HS-27A (cell line): ENCODE data around the gene GNB1L.
"Not testable (repeated sequence)": the region's sequence is repeated elsewhere in the genome, so short reads cannot be mapped to it uniquely, and the experiment has no call there.

Experiments used
- DNase-seq: peaks from one replicate; pipeline ENCODE4 v3.0.0-alpha.2; 2012; ENCODE audit warnings: low read depth, missing footprints

The GNB1L gene

DNA sequence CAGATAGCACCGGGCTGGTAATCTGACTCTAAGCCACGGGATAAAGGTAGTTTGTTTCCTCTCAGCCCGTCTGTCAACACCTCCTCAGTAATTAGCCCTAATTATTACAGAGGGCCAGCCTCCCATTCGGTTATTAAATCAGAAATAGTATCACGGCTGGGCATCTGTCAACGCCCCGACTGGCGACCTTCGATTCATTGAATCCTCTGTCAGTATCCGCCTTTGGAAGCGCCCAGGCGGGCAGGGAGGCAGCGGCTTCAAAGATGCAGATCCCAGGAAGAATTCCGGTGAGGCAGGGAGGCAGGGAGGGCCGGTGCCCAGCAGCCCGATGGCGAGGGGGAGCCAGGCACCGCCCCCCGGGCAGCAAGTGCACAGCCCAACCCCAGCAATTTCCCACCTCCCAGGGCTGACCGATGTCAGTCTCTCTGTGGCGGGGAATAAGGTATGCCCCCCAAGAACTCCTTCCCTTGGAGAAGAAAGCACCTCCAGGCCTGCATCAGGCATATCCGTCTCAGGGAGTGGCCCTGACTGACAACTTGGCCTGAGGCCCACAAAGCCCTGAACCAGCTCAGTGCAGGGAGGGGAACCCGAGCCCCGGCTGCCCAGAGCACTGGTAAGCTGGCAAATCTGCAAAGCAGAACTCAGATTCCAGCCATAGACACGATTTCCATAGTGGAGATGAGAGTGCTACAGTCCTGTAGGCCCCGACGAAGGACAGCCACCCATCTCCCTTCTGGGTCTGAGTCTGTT, 11.4 kb downstream of the GNB1L start:
- DNase-seq, result no peak

DNA sequence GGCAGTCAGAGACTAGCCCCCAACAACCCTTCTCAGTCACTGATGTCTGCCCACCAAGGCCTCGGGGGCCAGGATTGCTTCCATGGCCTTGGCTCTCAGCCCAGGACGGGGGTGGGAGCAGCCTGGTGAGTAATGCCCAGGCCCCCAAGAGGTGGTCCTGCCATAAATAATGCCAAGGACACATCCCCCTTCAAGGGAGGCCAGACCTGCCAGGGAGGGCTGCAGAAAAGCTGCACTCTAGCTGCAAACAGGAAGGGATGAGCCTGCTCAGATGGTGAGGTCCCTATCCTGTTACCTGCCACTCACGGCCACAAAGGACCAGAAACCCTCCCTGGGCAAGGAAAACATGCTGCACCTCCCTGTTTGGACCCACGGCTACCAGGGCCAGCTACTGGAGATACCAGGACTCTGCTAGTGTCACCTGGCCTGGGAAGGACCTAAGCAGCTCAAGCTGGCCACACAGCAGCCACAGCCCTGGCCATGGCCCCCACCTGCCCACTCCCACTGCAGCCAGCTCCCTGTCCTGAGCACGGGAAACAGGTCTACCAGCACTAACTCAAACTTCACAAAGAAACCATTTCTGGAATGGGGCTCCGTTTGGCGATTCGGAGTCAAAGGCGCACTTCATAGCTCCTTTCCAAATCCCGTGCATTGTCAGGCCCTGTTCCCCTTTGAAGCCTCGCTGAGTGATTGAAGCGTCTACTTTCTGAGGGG, 12.1 kb downstream of the GNB1L start:
- no peak for DNase-seq

DNA sequence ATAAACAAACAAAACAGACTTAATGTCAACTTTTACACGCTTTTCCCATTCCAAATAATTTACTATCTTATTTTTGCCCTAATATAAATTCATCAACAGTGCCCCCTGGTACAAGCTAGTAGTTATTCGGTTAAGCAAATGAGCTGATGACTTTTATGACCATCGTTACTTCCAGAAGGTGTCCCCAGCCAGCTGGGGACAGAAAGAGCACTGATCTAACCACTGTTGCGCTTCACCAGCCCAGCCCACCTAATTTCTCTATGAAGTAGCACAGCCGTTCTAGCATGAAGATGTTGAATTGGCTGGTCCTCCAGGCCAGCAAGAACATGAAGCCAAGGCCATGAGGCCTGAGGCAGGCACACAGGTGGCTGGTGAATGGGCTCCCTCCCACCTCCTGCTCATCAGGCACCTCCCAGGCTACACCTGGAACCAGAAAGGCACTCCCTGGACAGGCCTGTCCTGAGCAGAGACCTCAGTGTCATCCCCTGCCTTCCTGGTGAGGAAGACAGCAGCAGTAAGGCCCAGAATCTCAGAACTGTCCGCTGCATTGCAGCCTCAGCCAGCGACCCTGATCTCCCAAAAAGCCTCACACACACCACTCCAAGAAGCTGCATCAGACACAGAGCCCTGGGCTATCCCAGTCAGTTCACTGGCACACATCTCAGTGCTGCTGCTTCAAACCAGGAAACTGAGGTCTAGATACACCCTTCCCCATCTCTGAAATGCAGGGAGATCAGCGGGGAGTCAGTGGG, 12.9 kb downstream of the GNB1L start:
- no peak for DNase-seq

DNA sequence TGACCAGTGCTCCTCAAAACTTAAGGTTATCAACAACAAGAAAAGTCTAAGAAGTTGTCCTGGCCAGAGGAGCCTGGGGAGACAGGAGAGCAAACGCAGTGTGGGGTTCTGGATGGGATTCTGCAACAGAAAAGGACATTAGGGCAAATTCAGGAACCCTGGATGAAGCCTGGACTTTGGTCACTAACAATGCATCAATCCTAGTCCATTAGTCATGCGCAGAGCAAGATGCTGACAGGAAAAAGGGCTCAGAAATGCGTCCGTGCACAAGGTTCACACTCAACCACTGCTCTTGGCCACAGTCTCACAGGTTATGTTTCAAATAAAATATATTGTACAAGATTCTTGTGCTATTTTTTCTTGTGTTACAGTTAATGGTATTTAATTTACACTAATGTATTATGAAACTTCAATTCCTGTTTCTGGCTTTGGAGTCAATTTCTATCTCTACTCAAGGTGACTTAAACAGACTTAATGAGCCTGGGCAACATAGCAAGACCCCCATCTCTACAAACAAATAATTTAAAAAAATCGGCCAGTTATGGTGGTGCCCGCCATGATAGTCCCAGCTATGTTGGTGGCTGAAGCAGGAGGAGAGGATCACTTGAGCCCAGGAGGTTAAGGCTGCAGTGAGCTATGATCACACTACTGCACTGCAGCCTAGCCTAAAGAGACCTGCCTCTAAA, 13.6 kb downstream of the GNB1L start:
- DNase-seq, result no peak

DNA sequence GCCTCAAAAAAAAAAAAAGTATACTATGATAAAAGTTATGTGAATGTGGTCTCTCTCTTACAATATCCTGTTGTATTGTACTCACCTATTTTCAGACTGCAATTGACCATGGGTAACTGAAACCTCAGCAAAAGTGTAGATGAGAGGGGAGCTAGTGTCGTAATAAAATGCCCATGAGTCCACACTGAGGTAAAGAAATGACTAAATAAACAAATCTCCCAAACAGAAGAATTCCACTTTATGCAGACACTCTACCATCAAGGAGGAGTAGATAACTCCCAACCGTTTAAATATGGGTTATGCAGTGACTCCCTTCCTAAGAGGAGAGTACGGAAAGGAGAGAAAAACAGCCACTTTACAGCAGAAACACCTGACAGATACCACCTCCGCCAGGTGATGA, 14.6 kb downstream of the GNB1L start:
- no peak for DNase-seq

DNA sequence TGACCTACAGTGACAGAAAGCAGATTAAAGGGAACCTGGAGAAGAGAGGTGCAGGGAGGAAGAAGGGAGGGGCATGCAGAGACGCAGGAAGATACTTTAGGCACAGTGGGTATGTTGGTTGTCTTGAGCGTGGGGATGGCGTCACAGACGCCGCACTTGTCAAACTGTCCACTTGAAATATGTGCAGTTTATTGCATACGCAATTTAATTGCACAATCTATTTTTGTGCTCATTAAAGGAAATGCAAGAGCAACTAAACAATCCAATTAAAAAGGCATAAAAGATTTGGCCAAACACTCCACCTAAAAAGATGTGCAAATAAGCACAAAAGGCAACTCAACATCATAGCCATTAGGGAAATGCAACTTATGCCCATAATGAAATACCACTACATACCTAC, 16.8 kb downstream of the GNB1L start:
- no peak for DNase-seq

DNA sequence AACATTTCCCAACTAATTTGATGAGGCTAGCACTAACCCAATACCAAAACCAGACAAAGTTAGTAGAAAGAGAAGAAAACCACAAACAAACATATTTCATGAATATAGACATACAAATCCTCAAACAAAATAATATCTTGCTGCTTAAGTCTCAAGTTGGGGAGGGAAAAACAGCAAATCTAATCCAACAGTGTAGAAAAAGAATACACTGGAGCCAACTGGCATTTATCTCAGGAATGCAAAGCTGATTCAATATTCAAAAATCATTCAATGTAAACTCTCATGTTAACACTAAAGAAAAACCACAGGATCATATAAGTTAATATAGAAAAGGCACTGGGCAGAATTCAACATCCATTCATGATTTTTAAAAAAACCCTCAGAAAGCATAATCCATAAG, 18.2 kb downstream of the GNB1L start:
- no peak for DNase-seq

DNA sequence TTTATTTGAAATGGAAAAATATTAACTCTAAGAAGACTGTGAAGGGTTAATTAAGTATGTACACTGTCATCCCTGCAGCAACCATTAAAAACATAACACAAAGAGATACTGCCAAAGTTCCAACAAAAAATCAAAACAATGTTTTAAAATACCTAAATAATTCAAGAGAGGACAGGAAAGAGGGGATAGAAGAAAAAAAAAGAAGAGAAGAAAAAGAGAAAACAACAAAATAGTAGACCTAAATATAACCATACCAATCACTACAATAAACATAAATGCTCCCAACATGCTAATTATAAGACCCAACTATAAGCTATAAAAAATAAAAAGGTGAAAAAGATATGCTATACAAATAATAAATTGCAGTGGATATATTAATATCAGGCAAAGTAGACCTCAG, 20.1 kb downstream of the GNB1L start:
- DNase-seq, result no peak

DNA sequence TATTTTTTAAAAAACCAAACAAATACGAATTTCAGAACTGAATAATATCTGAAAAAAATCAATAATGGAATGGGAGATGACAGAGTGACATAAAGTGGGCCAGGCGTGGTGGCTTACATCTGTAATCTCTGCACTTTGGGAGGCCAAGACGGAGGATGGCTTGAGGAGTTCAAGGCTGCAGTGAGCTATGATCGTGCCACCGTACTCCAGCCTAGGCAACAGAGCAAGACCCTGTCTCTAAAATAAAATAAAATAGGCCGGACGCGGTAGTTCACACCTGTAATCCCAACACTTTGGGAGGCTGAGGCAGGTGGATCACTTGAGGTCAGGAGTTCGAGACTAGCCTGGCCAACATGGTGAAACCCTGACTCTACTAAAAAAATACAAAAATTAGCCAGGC, 21.3 kb downstream of the GNB1L start:
- not testable (repeated sequence) for DNase-seq

DNA sequence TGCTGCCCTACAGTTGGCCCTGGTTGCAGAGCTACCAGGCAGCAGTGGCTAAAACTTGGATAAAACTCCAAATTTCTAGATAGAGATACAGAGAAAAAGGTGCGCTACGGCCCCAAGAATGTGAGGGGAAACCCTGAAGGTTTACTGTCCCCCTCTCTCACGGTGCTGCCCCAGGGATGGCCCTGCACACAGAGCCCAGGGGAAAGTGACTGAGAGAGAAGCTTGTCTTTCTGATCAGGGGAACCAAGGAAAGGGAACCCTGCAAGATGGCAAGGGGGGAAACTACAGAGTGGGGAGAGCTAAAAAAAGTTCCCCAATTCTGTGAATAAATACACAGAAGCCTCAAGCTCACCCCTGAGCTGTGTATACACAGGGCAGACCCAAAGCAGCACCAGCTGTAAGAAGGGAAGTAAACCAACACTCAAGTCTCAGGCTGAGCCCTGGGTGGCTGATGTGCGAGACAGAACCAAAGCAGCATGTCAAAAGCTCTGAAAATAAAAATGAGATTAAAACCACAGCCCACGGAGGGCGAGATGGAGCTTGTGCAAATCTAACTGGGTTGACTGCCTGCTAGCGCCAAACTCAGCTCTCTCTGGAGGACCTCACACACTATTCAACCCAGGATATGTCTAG, 22.1 kb downstream of the GNB1L start:
- no peak for DNase-seq

DNA sequence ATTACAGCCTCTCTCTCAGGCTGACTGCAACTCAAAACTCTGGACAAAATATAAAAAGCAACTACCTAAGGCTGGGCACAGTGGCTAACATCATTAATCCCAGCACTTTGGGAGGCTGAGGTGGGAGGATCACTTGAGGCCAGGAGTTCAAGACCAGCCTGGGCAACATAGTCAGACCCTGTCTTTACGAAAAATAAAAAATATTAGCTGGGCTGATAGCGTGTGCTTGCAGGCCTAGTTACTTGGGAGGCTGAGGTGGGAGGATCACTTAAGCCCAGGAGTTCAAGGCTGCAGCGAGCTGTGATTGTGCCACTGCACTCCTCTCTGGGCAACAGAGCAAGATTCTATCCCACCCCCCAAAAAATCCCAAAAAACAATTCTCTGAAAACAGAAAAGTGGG, 22.7 kb downstream of the GNB1L start:
- not testable (repeated sequence) for DNase-seq

DNA sequence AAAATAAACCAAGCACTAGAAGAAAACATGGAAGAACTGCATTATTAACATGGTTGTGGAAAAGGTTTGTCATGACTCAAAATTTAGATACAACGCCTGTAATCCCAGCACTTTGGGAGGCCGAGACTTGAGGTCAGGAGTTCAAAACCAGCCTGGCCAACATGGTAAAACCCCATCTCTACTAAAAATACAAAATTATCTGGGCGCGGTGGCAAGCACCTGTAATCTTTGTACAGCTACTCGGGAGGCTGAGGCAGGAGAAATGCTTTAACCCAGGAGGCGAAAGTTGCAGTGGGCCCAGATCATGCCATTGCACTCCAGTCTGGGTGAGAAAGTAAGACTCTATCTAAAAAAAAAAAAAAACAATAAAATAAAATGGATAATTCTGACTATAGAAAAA, 23.7 kb downstream of the GNB1L start:
- no peak for DNase-seq

DNA sequence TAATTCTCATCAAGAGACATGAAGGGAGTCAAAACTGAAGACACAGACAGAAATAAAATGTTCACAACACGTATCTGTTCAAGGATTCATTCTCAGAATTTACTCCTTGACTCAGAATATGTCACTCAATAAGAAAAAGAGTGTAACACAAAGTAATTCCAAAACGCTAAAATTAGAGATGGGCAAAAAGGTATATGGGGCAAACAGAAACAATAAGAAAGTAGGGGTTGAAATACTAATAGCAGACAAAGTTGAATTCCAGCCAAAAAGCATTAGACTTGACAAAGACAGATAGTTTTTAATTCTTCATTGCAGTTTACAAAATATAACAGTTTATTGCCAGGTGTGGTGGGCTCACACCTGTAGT, 26.7 kb downstream of the GNB1L start:
- no peak for DNase-seq

DNA sequence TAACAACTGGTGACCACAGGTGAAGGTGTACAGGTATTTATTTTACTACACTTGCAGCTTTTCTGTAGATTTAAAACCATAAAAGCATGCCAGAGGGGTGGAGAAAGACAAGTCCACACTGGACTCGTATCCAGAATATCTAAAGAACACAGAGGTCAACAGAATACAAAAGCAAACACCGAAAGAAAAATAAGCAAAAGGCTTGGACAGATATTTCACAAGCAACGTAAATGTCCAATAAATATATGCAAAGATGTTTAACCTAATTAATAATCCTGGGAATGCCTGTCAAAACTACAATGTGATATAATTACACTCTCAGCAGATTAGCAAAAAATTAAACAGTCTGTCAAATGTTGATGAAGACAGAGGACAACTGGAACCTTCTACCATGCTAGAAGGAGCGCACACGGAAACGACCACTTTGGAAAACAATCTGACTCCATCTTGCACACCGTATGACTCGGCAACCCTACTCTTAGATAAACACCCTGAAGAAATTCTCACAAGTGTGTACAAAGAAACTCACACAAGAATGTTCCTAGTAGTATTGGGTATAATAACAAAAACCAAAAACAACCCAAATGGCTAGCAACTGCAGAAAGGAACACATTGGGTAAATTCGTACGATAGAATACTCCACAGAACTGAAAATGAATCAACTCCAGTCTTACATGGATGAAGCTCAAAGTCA, 27.2 kb downstream of the GNB1L start:
- no peak for DNase-seq

DNA sequence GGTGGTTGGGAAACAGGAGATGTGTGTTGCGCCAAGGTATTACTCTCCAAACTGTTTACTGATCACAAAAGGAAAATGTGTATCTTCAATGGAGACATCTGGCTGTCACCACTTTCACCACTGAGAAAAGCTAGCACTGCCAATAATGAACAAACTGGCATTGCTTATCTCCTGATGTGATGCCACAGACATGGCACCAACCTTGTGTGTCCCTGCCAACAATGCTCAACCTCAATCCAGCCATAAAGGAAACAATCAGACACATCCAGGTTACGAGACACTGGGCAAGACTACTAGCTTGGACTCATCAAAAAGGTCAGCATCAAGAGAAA, 28.1 kb downstream of the GNB1L start:
- DNase-seq, result no peak

DNA sequence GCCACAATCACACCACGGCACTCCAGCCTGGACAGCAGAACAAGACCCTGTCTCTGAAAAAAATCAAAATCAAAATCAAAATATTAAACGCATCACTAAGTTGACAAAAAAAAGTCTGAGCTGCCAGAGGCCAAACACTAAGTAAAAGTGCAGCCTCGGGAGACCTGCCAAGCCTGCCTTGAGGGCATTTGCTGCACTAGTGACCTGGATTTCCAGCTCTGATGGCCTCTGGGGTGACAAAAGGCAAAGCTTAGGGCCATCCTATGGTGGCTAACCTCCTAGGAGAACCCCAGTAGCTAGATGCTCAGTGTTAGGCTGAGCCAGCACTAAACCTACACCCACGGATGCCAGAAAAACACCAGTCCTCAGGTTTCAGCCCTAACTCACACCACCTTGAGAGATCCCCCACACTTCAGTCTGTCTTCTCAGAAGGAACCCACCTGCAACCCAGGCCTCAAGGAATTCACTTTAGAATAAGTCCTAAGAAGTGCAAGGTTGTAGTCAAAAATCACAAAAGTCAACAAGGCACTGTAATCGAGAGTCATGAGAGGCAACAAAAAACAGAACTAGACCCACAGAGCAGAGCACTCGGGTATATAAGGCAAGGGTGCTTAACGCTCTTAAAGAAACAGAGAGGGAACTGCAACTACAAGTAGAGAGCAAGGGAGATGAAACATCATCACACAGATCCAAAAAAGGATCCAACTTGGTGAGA, 28.6 kb downstream of the GNB1L start:
- no peak for DNase-seq

DNA sequence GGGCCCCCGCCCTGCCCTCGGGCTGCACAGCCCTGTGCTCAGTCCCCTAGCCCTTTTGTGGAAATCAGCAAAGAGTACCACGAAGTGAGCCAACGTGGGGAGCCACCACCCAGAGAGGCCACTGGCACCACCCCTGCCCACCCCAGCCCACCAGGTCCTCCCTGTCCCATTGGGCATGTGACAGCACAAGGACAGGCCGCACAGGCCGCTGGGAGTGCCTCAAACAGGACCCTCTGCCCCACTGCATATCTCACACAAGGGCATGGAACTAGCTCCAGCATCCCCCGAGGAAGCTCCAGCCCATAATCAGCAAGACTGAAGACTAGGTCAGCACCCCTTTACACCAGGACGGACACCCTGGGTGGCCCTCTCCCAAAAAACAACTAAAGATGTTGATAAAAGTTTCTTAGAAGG, 29.7 kb downstream of the GNB1L start:
- no peak for DNase-seq

DNA sequence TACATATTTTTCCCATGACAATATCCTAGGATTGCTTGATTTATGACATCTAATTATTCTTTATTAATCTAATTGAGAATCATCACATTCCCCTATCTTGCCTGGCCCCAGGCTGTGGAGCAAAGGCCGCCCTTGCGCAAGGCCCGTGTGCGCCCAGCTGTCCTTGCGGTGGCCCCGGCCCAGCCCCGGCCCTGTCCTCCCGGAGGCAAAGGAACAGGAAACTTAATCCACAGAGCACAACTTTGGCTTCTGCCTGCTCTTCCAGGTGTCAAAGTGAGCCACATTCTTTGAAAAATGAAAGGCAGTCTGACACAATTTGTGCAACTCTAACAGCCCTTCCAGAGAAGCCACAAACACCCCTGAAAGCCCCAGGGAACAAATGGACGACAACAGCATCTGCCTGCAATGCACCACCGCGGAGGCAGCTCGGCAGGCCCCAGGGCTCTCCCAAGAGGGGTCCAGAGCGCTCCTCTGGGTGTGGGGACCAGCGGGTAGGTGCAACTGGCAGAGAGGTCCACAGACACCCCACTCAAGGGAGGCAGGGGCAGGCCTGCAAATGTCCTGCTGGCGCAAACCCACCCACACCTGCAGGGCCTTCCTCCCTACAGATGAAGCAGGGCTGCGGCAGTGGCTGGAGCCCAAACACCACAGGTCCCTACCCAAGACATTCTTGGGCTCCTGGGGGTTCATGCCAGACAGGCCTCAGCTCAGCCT, 30.3 kb downstream of the GNB1L start:
- no peak for DNase-seq

DNA sequence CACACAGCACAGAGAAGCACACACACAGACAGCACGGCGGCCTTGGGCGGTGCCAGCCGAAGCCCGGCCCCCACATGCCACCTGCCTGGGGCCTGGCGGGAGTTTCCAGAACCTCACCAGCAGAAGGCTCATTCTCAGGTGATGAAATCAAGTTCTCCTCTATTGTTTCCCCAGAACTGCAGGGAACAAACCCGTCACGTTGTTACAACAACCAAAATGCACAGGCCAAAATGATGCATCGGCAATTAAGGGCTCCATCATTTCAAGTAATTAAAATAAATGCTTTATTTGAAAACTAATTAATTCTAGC, 30.8 kb downstream of the GNB1L start:
- DNase-seq, result no peak

DNA sequence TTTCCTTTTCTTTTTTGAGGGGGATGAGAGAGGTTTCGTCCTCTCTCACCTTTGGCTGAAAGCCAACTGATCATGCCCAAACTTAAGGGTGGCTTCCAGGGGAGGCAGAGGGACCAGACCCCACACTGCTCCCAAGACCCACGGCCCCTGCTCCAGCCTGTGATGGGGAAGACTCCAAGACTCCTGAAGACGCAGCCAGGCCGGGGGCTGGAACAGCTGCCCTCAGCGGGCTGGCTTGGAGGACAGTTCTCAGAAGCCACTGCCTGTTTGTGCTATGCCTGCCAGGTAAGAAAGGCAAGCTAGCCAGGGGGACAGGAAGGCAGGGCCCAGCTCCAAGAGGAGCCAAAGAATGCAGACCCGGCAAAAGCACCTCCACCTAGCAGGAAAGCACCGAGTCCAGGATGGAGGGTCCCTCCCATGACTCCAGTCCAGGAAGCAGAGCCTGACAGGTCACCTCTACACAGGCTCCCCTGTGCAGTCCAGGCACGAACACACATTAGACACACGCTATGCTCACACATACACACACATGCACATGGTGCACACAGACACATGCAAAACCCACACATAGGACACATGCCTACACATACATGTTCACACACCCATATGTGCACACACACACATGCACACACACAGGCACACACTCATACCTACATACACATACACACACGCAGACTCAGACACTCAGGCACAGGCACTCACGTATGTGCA, 31.3 kb downstream of the GNB1L start:
- no peak for DNase-seq
